WERI-Rb-1 (cell line): ENCODE measurements around the gene PHETA1.
"Not testable (repeated sequence)": the region's sequence is repeated elsewhere in the genome, so short reads cannot be mapped to it uniquely, and the experiment has no call there.

ENCODE experiments used
- DNase-seq: peaks from one replicate; pipeline ENCODE4 v3.0.0-alpha.2; 2020
- H3K27ac ChIP-seq: fragments of 250-450 bp; sonication (Bioruptor Pico); 2 replicates; pipeline ENCODE4 v1.5.1; 2020; ENCODE audit warnings: mild to moderate bottlenecking, moderate library complexity
- H3K27me3 ChIP-seq: fragments of 250-450 bp; sonication (Bioruptor Pico); 2 replicates; pipeline ENCODE4 v1.5.1; 2021; ENCODE audit warnings: mild to moderate bottlenecking, low read depth, moderate library complexity; ENCODE audit not compliant: insufficient read depth, severe bottlenecking
- H3K36me3 ChIP-seq: fragments of 250-450 bp; sonication (Bioruptor Pico); 2 replicates; pipeline ENCODE4 v1.5.1; 2020; ENCODE audit warnings: mild to moderate bottlenecking, moderate library complexity
- H3K4me3 ChIP-seq: 2 replicates; pipeline ENCODE4 v1.5.1; 2011; ENCODE audit warnings: low read depth, mild to moderate bottlenecking, control low read depth, low read length
- H3K9me3 ChIP-seq: fragments of 250-450 bp; sonication (Bioruptor Pico); 2 replicates; pipeline ENCODE4 v1.5.1; 2021; ENCODE audit warnings: mild to moderate bottlenecking, moderate library complexity; ENCODE audit not compliant: severe bottlenecking
- CTCF ChIP-seq: IDR thresholded peaks from 2 replicates; pipeline ENCODE4 v1.5.1; 2011; ENCODE audit warnings: low read depth, mild to moderate bottlenecking, control low read depth, inconsistent platforms, low read length

Gene PHETA1

GRCh38 chr12:111406474-111407376, 37.8 kb upstream of the PHETA1 start:
- Histone ChIP-seq H3K9me3 (no peaks in the 10 kb centered on the region), H3K36me3 (no peaks in the 10 kb centered on the region), H3K4me3 (peak overlapping the region; percentile 64), H3K27ac (no peak overlapping the region), H3K27me3 (no peaks in the 10 kb centered on the region)
- TF ChIP-seq CTCF: no peak
- no peak for DNase-seq

DNA sequence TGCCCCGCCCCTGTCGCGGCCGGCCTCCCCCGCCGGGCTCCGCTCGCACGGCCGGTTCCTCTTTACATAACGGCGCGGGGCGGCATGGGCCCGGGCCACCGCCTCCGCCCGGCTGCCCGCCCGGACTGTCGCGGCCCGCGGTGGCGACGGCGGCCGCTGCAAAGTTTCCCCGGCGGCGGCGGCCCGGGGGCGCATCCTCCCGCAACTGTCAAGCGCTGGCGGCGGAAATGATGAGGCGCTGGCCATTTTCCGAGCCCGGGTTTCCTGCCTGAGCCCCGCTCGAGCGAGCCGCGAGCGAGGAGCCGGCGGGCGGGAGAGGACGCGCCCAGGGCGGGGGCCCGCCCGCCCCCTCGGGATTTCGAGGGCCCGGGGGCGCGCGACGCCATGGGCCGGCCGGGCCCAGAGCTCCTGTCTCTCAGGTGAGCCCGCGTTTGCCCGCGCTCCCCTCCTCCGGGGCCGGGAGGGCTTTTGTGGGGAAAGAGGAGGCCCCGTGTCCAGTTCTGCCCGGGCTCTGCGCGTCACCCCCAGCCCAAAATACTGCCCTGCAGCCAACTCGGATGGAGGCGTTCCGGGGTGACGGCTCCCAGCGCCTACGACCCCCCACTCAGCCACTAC, 37.1 kb upstream of the PHETA1 start, which contains the start of gene SH2B3:
TSS of gene SH2B3 (plus strand) at position 65 of the 615 bp plus-strand sequence. CDS start 12,223 bp downstream, outside the sequence.
- peak; percentile 46 for DNase-seq
- TF ChIP-seq CTCF: no peak
- peak within 1 kb of the TSS; percentile 64 for H3K4me3 ChIP-seq
- H3K36me3 ChIP-seq: no peaks in the 10 kb centered on the region
- no peaks in the 10 kb centered on the region for H3K27me3 ChIP-seq
- H3K27ac ChIP-seq: peak within 1 kb of the TSS; percentile 25; the same call in 1 of the 2 replicates
- H3K9me3 ChIP-seq: no peaks in the 10 kb centered on the region

DNA sequence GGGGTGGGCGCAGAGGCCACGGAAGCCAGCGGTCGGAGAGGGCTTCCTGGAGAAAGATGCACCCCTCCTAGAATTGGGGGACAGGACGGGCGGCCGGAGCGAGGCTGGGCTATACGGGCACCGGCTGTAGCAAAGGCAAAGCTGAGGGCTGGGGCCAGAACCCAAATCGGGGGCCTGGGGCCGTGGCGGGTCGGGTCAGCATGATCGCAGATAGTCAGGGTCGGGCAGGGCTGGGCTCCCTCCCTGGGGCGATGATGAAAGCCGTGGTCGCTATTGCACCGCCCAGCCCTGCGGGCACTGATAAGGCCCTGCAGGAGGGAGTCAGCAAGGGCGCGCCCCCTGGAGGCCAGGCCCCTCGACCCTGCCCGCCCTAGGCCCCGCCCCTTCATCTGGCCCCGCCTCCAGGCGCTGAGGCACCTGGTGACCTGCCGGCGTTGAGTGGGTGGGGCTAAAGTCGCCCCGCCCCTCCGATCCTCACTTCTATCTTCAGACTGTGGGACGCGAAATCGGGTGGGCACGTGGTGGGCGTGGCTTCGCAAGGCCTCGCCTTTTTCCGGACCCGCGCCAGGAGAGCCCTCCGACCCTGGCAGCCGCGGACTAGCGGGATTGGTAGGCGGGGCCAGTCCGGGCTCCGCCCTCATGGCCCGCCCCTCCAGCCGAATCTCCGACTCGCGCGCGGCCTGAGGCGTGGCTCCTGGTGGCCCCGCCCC, 36.4 kb upstream of the PHETA1 start:
- H3K27ac ChIP-seq: peak overlapping the region; percentile 25; the same call in 1 of the 2 replicates
- H3K4me3 ChIP-seq: peak overlapping the region; percentile 45
- H3K27me3 ChIP-seq: no peaks in the 10 kb centered on the region
- no peaks in the 10 kb centered on the region for H3K36me3 ChIP-seq
- DNase-seq: peak; percentile 96
- H3K9me3 ChIP-seq: no peaks in the 10 kb centered on the region
- peak; percentile 65 for TF ChIP-seq CTCF

DNA sequence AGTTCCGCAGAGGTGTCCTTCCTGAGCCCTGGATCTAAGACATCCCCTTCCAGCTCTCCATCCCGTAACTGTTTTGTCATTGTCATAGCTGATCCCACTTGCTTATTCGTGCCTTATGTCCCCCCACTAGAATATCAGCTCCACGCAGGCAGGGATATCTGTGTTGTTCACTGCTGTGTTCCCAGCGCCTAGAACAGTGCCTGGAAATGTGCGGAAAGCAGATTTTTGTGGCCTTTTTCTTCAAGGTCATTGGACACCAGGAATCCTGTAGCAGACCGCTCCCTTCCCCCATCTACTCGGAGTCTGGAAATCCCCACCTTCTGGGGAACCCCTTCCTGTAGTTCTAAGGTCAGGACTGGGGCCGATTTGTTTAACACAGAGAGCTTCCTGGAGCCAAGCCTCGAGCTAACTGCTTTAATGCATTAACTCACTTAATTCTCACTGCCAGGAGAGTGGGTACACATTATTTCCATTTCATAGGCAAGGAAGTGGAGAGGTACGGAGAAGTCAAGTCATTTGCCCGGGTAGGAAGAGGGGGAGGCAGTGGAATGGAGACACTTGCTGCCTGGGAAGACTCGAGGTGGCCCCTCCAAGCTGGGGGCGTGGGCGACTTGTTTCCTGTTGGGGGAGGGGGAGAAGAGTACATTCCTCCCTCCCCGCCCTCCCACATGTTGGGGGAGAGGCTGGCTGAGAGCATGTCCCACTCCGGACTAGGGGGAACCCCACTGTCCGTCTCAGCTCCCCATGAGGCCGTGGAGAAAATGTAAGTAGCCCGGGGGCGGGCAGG, 35.7 kb upstream of the PHETA1 start:
- peak overlapping the region; percentile 25; the same call in 1 of the 2 replicates for H3K27ac ChIP-seq

DNA sequence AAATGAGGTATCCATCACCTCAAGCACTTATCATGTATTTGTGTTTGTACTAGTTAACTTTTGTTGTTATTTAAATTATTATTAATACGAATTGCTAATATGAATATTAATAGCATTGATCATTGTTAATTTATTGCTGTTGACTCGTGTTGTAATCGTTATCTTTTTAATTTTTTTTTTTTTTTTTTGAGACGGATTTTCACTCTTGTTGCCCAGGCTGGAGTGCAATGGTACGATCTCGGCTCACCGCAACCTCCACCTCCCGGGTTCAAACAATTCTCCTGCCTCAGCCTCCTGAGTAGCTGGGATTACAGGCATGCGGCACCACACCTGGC, 33.6 kb upstream of the PHETA1 start:
- H3K27ac ChIP-seq: not testable (repeated sequence)

More for the DNA sequence above, 35.7 kb upstream of the PHETA1 start:
- no peaks in the 10 kb centered on the region for H3K36me3 ChIP-seq
- no peak for TF ChIP-seq CTCF
- H3K9me3 ChIP-seq: no peaks in the 10 kb centered on the region
- peak overlapping the region; percentile 45 for H3K4me3 ChIP-seq
- H3K27me3 ChIP-seq: no peaks in the 10 kb centered on the region
- no peak for DNase-seq

More for the DNA sequence above, 33.6 kb upstream of the PHETA1 start:
- not testable (repeated sequence) for H3K36me3 ChIP-seq, H3K27me3 ChIP-seq, DNase-seq, H3K9me3 ChIP-seq, H3K4me3 ChIP-seq
